Purkinje cell (primary cell): ENCODE results near the gene NCAPD3. TPM values are rescaled to one million over a fixed set of nuclear protein-coding genes. Genes with fewer than 3 reads are reported as not detected.

ENCODE experiments used
- polyA plus RNA-seq: library from polyadenylated mRNA; unstranded; fragments of >200 nt; fragmentation: Nextera tagmentation; gene quantifications from 2 replicates; pipeline ENCODE4 v1.2.1, GENCODE V29; 2014

The NCAPD3 gene, protein sequence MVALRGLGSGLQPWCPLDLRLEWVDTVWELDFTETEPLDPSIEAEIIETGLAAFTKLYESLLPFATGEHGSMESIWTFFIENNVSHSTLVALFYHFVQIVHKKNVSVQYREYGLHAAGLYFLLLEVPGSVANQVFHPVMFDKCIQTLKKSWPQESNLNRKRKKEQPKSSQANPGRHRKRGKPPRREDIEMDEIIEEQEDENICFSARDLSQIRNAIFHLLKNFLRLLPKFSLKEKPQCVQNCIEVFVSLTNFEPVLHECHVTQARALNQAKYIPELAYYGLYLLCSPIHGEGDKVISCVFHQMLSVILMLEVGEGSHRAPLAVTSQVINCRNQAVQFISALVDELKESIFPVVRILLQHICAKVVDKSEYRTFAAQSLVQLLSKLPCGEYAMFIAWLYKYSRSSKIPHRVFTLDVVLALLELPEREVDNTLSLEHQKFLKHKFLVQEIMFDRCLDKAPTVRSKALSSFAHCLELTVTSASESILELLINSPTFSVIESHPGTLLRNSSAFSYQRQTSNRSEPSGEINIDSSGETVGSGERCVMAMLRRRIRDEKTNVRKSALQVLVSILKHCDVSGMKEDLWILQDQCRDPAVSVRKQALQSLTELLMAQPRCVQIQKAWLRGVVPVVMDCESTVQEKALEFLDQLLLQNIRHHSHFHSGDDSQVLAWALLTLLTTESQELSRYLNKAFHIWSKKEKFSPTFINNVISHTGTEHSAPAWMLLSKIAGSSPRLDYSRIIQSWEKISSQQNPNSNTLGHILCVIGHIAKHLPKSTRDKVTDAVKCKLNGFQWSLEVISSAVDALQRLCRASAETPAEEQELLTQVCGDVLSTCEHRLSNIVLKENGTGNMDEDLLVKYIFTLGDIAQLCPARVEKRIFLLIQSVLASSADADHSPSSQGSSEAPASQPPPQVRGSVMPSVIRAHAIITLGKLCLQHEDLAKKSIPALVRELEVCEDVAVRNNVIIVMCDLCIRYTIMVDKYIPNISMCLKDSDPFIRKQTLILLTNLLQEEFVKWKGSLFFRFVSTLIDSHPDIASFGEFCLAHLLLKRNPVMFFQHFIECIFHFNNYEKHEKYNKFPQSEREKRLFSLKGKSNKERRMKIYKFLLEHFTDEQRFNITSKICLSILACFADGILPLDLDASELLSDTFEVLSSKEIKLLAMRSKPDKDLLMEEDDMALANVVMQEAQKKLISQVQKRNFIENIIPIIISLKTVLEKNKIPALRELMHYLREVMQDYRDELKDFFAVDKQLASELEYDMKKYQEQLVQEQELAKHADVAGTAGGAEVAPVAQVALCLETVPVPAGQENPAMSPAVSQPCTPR (N-terminal part only)
- 6.1 and 7.0 TPM in 2 replicates for polyA plus RNA-seq

DNA sequence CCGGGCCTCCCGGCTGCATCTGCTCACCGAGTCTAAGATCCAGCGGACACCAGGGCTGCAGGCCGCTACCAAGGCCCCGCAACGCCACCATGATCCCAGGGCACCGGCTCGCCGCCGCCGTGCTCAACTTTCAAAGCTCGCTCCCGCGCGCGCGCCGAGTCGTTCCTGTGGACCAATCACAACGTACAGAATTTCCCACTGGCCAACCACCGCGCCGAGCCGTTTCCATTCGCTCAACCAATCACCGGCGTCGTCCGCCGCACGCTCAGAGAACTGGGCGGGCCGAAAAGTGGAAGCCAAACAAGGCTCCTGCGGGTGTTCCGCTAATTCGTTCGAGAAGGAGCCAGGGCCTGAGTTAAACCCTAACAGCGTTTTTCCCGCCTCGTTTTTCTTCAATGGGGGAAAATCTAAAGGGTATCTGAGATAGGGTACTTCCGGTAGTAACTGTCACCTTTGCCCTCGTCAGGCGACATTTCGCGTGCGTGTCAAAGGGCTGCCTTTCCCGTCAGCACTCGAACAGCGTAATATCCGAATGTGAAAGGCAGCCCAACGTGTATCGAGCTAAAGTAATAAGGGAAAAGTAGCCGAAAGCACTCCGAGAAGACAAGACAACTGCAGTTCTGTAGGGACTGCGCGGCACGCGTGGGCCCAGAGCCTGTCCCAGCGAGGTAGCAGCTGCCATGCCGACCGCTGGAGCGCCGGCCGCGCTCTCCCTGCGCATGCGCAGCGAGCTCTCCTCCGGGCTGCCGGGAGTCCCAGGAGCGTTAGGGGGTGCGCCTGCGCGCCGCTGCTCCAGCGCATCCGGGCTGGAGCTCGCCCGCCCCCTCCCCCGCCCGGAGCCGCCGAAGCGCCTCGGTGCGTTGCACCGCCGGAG lies at the start of gene NCAPD3, which contains the start of gene VPS26B:
TSS of gene NCAPD3 (minus strand) at position 132 of the 874 bp plus-strand sequence. CDS start at position 91, 41 bp downstream.
TSS of gene VPS26B (plus strand) at position 836 of the 874 bp plus-strand sequence. CDS start 452 bp downstream, outside the sequence.

GRCh38 chr11:134253188-134253993 lies 29.6 kb upstream of the NCAPD3 start, which contains the start of the genes ACAD8 and THYN1:
ACAD8 (plus strand) TSS chr11:134253568; CDS start chr11:134253601, 33 bp downstream.
THYN1 (minus strand) TSS chr11:134253352; CDS start chr11:134252882, 470 bp downstream.

Other genes starting within 250 kb of the NCAPD3 start
- 7.0 and 13.8 TPM in 2 replicates for gene JAM3, start 154.9 kb downstream of the NCAPD3 start, polyA plus RNA-seq
- gene VPS26B, start 704 bp upstream of the NCAPD3 start, polyA plus RNA-seq = 64.4 and 73.2 TPM in 2 replicates
- gene THYN1, start 29.4 kb upstream of the NCAPD3 start, polyA plus RNA-seq = 156 and 165 TPM in 2 replicates
- 31.1 and 39.1 TPM in 2 replicates for gene ACAD8, start 29.6 kb upstream of the NCAPD3 start, polyA plus RNA-seq
- 0.59 and 0.69 TPM in 2 replicates for gene GLB1L3, start 52.4 kb upstream of the NCAPD3 start, polyA plus RNA-seq
- 2.1 and 4.9 TPM in 2 replicates for gene GLB1L2, start 108.0 kb upstream of the NCAPD3 start, polyA plus RNA-seq
- 24.6 and 25.4 TPM in 2 replicates for gene B3GAT1, start 188.3 kb upstream of the NCAPD3 start, polyA plus RNA-seq